ENCODE measurements around the gene SPATS2. TPM values are rescaled to one million over a fixed set of nuclear protein-coding genes. Genes with fewer than 3 reads are reported as not detected.

Gene SPATS2
- total and polyA plus RNA-seq, 10 of the 15 experiments (the other 5 are each of a cell fraction or from before 2014, with no cell fraction given): 9.0 to 54.2 (median 27.5) TPM

GRCh38 chr12:49322708-49323523 is 44.3 kb upstream of the SPATS2 start, which contains the start of gene TROAP (continued):
- TF ChIP-seq NFYB (IDR thresholded peaks at IDR 0.05; ENCODE audit: insufficient read depth, low read depth, low read length): peak; percentile 95
- TF ChIP-seq, protein P1, sequence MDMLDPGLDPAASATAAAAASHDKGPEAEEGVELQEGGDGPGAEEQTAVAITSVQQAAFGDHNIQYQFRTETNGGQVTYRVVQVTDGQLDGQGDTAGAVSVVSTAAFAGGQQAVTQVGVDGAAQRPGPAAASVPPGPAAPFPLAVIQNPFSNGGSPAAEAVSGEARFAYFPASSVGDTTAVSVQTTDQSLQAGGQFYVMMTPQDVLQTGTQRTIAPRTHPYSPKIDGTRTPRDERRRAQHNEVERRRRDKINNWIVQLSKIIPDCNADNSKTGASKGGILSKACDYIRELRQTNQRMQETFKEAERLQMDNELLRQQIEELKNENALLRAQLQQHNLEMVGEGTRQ (IDR thresholded peaks at IDR 0.05; ENCODE audit: borderline replicate concordance, low read depth, low read length): no peak
- no peak for TF ChIP-seq RUNX3 (IDR thresholded peaks at IDR 0.05; ENCODE audit: low read length)
- peak; percentile 82 for TF ChIP-seq PKNOX1 (IDR thresholded peaks at IDR 0.05)
- no peak for TF ChIP-seq HDAC6 (IDR thresholded peaks at IDR 0.05; ENCODE audit: unreplicated experiment)
- TF ChIP-seq PAX8 (IDR thresholded peaks at IDR 0.05): no peak
- TF ChIP-seq IRF4 (IDR thresholded peaks at IDR 0.05; ENCODE audit: low read depth, low read length): no peak
- TF ChIP-seq RB1 (IDR thresholded peaks at IDR 0.05; ENCODE audit: borderline replicate concordance): no peak
- no peak for TF ChIP-seq MEF2A (IDR thresholded peaks at IDR 0.05; ENCODE audit: insufficient read depth, low read depth, low read length)
- peak; percentile 83 for TF ChIP-seq HDGF (IDR thresholded peaks at IDR 0.05)
- no peak for TF ChIP-seq YBX1 (IDR thresholded peaks at IDR 0.05)
- no peak for TF ChIP-seq RBBP5 (conservative IDR thresholded peaks at IDR 0.05)
- TF ChIP-seq ZNF687 (IDR thresholded peaks at IDR 0.05): no peak
- TF ChIP-seq PAX5 (IDR thresholded peaks at IDR 0.05; ENCODE audit: borderline replicate concordance, low read depth, low read length): no peak
- peak; percentile 54 for TF ChIP-seq FOS (IDR thresholded peaks at IDR 0.05; ENCODE audit: borderline replicate concordance, extremely low read depth, insufficient read length)
- no peak for TF ChIP-seq SRF (IDR thresholded peaks at IDR 0.05; ENCODE audit: low read depth in 2 of 2, low read length in 2 of 2)
- no peak for TF ChIP-seq FOXK2 (IDR thresholded peaks at IDR 0.05)
- peak; percentile 98 for TF ChIP-seq ZNF384 (IDR thresholded peaks at IDR 0.05; ENCODE audit: borderline replicate concordance, low read depth, low read length)
- TF ChIP-seq SREBF1 (IDR thresholded peaks at IDR 0.05; ENCODE audit: low read length): no peak
- TF ChIP-seq, protein P2, sequence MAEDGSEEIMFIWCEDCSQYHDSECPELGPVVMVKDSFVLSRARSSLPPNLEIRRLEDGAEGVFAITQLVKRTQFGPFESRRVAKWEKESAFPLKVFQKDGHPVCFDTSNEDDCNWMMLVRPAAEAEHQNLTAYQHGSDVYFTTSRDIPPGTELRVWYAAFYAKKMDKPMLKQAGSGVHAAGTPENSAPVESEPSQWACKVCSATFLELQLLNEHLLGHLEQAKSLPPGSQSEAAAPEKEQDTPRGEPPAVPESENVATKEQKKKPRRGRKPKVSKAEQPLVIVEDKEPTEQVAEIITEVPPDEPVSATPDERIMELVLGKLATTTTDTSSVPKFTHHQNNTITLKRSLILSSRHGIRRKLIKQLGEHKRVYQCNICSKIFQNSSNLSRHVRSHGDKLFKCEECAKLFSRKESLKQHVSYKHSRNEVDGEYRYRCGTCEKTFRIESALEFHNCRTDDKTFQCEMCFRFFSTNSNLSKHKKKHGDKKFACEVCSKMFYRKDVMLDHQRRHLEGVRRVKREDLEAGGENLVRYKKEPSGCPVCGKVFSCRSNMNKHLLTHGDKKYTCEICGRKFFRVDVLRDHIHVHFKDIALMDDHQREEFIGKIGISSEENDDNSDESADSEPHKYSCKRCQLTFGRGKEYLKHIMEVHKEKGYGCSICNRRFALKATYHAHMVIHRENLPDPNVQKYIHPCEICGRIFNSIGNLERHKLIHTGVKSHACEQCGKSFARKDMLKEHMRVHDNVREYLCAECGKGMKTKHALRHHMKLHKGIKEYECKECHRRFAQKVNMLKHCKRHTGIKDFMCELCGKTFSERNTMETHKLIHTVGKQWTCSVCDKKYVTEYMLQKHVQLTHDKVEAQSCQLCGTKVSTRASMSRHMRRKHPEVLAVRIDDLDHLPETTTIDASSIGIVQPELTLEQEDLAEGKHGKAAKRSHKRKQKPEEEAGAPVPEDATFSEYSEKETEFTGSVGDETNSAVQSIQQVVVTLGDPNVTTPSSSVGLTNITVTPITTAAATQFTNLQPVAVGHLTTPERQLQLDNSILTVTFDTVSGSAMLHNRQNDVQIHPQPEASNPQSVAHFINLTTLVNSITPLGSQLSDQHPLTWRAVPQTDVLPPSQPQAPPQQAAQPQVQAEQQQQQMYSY (CRISPR knock-in tag; IDR thresholded peaks at IDR 0.05): no peak
